HepG2 (cell line): ENCODE measurements around the gene GNG4. TPM values are rescaled to one million over a fixed set of nuclear protein-coding genes. Genes with fewer than 3 reads are reported as not detected.

Experiments used
- AKAP8 ChIP-seq: sonication (generic); formaldehyde crosslinking; IDR thresholded peaks from 2 replicates; pipeline ENCODE4 v1.5.1; 2020; ENCODE audit warnings: mild to moderate bottlenecking, missing genetic modification reagents
- ESRRA ChIP-seq: sonication (generic); formaldehyde crosslinking; IDR thresholded peaks from 2 replicates; pipeline ENCODE4 v1.5.1; 2020; ENCODE audit warnings: mild to moderate bottlenecking, low read depth, missing genetic modification reagents
- FOXC1 ChIP-seq: sonication (generic); formaldehyde crosslinking; IDR thresholded peaks from 2 replicates; pipeline ENCODE4 v1.8.0; 2022; ENCODE audit warnings: mild to moderate bottlenecking, missing genetic modification reagents, borderline replicate concordance
- HMG20A ChIP-seq: IDR thresholded peaks from 2 replicates; pipeline ENCODE4 v1.6.1; 2016; ENCODE audit warnings: borderline replicate concordance
- HNF4G ChIP-seq, 2 experiments: sonication (generic) in 1 of 2; formaldehyde crosslinking in 1 of 2; IDR thresholded peaks; 2 replicates each; pipeline versions ENCODE4 v1.4.0 to v1.6.1; 2011 to 2020; ENCODE audit warnings: borderline replicate concordance in 2 of 2, low read depth in 2 of 2, mild to moderate bottlenecking in 2 of 2, low read length in 1 of 2, missing genetic modification reagents in 1 of 2, moderate library complexity in 1 of 2
- HOXA5 ChIP-seq: sonication (generic); formaldehyde crosslinking; IDR thresholded peaks from 2 replicates; pipeline ENCODE4 v1.4.0; 2020; ENCODE audit warnings: missing genetic modification reagents
- JUNB ChIP-seq: sonication (generic); formaldehyde crosslinking; IDR thresholded peaks from 2 replicates; pipeline ENCODE4 v1.8.0; 2022; ENCODE audit warnings: missing genetic modification reagents, mild to moderate bottlenecking, borderline replicate concordance
- PRMT3 ChIP-seq: sonication (generic); formaldehyde crosslinking; IDR thresholded peaks from 2 replicates; pipeline ENCODE4 v1.8.1; 2022; ENCODE audit warnings: low read depth, mild to moderate bottlenecking, moderate library complexity, missing genetic modification reagents, borderline replicate concordance
- RCOR2 ChIP-seq: IDR thresholded peaks from 2 replicates; pipeline ENCODE4 v1.6.1; 2016; ENCODE audit warnings: missing biosample characterization, missing genetic modification reagents
- SALL2 ChIP-seq: sonication (generic); formaldehyde crosslinking; IDR thresholded peaks from 2 replicates; pipeline ENCODE4 v1.8.1; 2023; ENCODE audit warnings: mild to moderate bottlenecking, missing genetic modification reagents, inconsistent platforms
- SP5 ChIP-seq: IDR thresholded peaks from 2 replicates; pipeline ENCODE4 v1.6.1; 2016; ENCODE audit warnings: low read depth, borderline replicate concordance
- ZC3H4 ChIP-seq: sonication (generic); formaldehyde crosslinking; IDR thresholded peaks from 2 replicates; pipeline ENCODE4 v1.4.0; 2020; ENCODE audit warnings: missing genetic modification reagents, borderline replicate concordance
- ZIK1 ChIP-seq: sonication (generic); formaldehyde crosslinking; IDR thresholded peaks from 2 replicates; pipeline ENCODE4 v1.5.0; 2020; ENCODE audit warnings: mild to moderate bottlenecking, low read depth, missing genetic modification reagents, borderline replicate concordance
- ZNF160 ChIP-seq: sonication (generic); formaldehyde crosslinking; IDR thresholded peaks from 2 replicates; pipeline ENCODE4 v1.8.0; 2022; ENCODE audit warnings: mild to moderate bottlenecking, inconsistent platforms, missing genetic modification reagents
- ZNF263 ChIP-seq: sonication (generic); formaldehyde crosslinking; IDR thresholded peaks from 2 replicates; pipeline ENCODE4 v1.4.0; 2020; ENCODE audit warnings: missing genetic modification reagents
- ZNF619 ChIP-seq: sonication (generic); formaldehyde crosslinking; IDR thresholded peaks from 2 replicates; pipeline ENCODE4 v1.4.0; 2020; ENCODE audit warnings: mild to moderate bottlenecking, missing genetic modification reagents
- polyA plus RNA-seq, 8 experiments: library from polyadenylated mRNA; depleted of rRNA in 3 of 8; stranded (reverse) in 7 of 8; unstranded in 1 of 8; fragments of >200 nt; fragmentation: Illumina TruSeq in 4 of 8; extraction: Trizol in 4 of 8; gene quantifications; 2 replicates each; pipeline versions ENCODE4 v1.2.1 to v1.2.3, GENCODE V29; 2011 to 2016; ENCODE audit warnings: low read depth in 4 of 8, missing spikeins in 1 of 8, mixed read lengths in 1 of 8; ENCODE audit not compliant: insufficient read depth in 1 of 8
- total RNA-seq, 5 experiments: library from RNA; depleted of rRNA; stranded (reverse); fragments of >200 nt; fragmentation: Illumina TruSeq; extraction: Trizol; gene quantifications; 2 replicates each; pipeline ENCODE4 v1.2.3, GENCODE V29; 2016; ENCODE audit warnings: low read depth in 1 of 5
- TF ChIP-seq, protein P1 (sequence below): sonication (generic); formaldehyde crosslinking; IDR thresholded peaks from 2 replicates; pipeline ENCODE4 v1.5.0; 2020; ENCODE audit warnings: mild to moderate bottlenecking, missing genetic modification reagents
- TF ChIP-seq, protein P2 (sequence below): sonication (generic); formaldehyde crosslinking; IDR thresholded peaks from 2 replicates; pipeline ENCODE4 v1.5.1; 2020; ENCODE audit warnings: missing genetic modification reagents, mild to moderate bottlenecking, borderline replicate concordance
- TF ChIP-seq, protein P3 (sequence below), 2 experiments: fragments of 450-650 bp in 1 of 2; sonication (generic) in 1 of 2; formaldehyde crosslinking; IDR thresholded peaks; 2 replicates each; pipeline versions ENCODE4 v1.5.0 to v1.8.0; 2020 to 2022; ENCODE audit warnings: mild to moderate bottlenecking in 1 of 2, missing genetic modification reagents in 1 of 2
- TF ChIP-seq, protein P4 (sequence below): sonication (generic); formaldehyde crosslinking; IDR thresholded peaks from 2 replicates; pipeline ENCODE4 v1.5.1; 2020; ENCODE audit warnings: missing genetic modification reagents, mild to moderate bottlenecking, borderline replicate concordance
- TF ChIP-seq, protein P5 (sequence below): fragments of 450-650 bp; IDR thresholded peaks from 2 replicates; pipeline ENCODE4 v1.6.1; 2017; ENCODE audit warnings: mild to moderate bottlenecking

Gene GNG4
- total and polyA plus RNA-seq, 2 of the 13 experiments (the other 11 are each of a cell fraction or from before 2014, with no cell fraction given): 27.1 to 69.5 TPM

DNA sequence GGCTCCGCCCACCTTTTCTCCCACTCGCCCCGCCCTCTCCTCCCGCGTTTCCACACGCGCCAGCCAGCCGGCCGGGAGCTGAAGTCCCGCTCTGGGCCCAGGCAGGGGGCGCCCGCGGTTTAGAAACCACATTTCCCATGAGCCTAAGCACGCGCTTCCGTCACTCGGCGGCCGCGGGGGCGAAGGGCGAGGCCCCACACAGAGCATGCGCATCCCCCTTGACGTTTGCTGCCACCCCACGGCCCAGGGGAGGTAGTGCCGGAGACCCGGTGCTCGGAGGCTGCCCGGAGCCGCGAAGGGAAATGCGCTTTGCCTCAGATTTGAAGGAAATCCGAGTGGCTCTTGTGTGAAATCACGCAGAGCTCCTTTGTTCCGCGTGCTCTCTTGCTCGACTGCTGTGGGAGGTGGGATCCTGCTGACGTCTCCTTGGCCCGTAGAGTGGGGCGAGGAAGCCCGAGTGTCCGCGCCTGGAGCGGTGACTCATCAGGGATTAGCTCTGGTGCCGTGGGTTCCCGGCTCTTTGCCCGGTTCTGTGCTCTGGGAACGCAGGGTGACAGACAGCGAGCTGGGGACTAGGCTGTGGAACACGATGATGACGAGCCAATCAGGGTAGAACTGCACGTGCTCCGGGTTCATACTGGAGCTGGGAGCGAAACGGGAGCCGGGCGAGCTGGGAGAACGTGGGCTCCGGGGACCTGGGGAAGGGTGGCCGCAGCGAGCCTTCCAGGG is 144.9 kb downstream of the GNG4 start (continued):
- TF ChIP-seq SALL2 (CRISPR knock-in tag) (peak; percentile 44), HMG20A (CRISPR knock-in tag) (no peak), RCOR2 (CRISPR knock-in tag) (no peak; the same call in 1 of the 2 replicates), ZC3H4 (CRISPR knock-in tag) (no peak), AKAP8 (no peak), SP5 (CRISPR knock-in tag) (peak; percentile 84), HOXA5 (CRISPR knock-in tag) (no peak), ZIK1 (CRISPR knock-in tag) (peak; percentile 55; the same call in 1 of the 2 replicates), ESRRA (peak; percentile 31; the same call in 1 of the 2 replicates), FOXC1 (CRISPR knock-in tag) (no peak; the same call in none of the 2 replicates), ZNF619 (CRISPR knock-in tag) (peak; percentile 79; the same call in 1 of the 2 replicates), HNF4G (IDR thresholded peaks at IDR 0.05; ENCODE audit: borderline replicate concordance, low read depth, low read length) (no peak), HNF4G (CRISPR knock-in tag; IDR thresholded peaks at IDR 0.05; ENCODE audit: borderline replicate concordance, low read depth) (peak; percentile 47; the same call in 1 of the 2 replicates), ZNF160 (CRISPR knock-in tag) (peak; percentile 79), PRMT3 (CRISPR knock-in tag) (no peak; the same call in 1 of the 2 replicates), JUNB (CRISPR knock-in tag) (peak; percentile 61; the same call in 1 of the 2 replicates), ZNF263 (CRISPR knock-in tag) (peak; percentile 58; the same call in 1 of the 2 replicates)
- TF ChIP-seq, protein P1, sequence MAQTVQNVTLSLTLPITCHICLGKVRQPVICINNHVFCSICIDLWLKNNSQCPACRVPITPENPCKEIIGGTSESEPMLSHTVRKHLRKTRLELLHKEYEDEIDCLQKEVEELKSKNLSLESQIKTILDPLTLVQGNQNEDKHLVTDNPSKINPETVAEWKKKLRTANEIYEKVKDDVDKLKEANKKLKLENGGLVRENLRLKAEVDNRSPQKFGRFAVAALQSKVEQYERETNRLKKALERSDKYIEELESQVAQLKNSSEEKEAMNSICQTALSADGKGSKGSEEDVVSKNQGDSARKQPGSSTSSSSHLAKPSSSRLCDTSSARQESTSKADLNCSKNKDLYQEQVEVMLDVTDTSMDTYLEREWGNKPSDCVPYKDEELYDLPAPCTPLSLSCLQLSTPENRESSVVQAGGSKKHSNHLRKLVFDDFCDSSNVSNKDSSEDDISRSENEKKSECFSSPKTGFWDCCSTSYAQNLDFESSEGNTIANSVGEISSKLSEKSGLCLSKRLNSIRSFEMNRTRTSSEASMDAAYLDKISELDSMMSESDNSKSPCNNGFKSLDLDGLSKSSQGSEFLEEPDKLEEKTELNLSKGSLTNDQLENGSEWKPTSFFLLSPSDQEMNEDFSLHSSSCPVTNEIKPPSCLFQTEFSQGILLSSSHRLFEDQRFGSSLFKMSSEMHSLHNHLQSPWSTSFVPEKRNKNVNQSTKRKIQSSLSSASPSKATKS: no peak
- TF ChIP-seq, protein P2, sequence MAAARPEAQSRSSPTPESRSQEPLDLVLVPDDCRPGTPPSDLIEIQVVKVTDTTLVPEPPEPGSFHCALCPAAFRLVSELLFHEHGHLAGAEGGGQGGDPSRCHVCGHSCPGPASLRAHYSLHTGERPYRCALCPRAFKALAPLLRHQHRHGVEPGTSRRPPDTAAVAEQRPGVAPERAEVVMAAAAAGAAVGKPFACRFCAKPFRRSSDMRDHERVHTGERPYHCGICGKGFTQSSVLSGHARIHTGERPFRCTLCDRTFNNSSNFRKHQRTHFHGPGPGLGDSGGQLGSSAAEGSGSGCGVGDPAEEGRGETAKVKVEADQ: no peak; the same call in 1 of the 2 replicates
- TF ChIP-seq, protein P3, sequence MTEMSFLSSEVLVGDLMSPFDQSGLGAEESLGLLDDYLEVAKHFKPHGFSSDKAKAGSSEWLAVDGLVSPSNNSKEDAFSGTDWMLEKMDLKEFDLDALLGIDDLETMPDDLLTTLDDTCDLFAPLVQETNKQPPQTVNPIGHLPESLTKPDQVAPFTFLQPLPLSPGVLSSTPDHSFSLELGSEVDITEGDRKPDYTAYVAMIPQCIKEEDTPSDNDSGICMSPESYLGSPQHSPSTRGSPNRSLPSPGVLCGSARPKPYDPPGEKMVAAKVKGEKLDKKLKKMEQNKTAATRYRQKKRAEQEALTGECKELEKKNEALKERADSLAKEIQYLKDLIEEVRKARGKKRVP (CRISPR knock-in tag; IDR thresholded peaks at IDR 0.05): peak in 1 of 2 experiments; percentile 64; a peak in 1 of 4 replicates
- TF ChIP-seq, protein P4, sequence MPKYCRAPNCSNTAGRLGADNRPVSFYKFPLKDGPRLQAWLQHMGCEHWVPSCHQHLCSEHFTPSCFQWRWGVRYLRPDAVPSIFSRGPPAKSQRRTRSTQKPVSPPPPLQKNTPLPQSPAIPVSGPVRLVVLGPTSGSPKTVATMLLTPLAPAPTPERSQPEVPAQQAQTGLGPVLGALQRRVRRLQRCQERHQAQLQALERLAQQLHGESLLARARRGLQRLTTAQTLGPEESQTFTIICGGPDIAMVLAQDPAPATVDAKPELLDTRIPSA: no peak
- TF ChIP-seq, protein P5, sequence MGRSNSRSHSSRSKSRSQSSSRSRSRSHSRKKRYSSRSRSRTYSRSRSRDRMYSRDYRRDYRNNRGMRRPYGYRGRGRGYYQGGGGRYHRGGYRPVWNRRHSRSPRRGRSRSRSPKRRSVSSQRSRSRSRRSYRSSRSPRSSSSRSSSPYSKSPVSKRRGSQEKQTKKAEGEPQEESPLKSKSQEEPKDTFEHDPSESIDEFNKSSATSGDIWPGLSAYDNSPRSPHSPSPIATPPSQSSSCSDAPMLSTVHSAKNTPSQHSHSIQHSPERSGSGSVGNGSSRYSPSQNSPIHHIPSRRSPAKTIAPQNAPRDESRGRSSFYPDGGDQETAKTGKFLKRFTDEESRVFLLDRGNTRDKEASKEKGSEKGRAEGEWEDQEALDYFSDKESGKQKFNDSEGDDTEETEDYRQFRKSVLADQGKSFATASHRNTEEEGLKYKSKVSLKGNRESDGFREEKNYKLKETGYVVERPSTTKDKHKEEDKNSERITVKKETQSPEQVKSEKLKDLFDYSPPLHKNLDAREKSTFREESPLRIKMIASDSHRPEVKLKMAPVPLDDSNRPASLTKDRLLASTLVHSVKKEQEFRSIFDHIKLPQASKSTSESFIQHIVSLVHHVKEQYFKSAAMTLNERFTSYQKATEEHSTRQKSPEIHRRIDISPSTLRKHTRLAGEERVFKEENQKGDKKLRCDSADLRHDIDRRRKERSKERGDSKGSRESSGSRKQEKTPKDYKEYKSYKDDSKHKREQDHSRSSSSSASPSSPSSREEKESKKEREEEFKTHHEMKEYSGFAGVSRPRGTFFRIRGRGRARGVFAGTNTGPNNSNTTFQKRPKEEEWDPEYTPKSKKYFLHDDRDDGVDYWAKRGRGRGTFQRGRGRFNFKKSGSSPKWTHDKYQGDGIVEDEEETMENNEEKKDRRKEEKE: no peak
